ENCODE results near the gene VCPKMT. TPM values are rescaled to one million over a fixed set of nuclear protein-coding genes. Genes with fewer than 3 reads are reported as not detected.
A peak's percentile ranks its signal among the peaks of the same experiment; 100 is the strongest.

Gene VCPKMT
- polyA plus RNA-seq, 2 of the 4 experiments (the other 2 are of a cell fraction), result 8.0 to 12.2 TPM

DNA sequence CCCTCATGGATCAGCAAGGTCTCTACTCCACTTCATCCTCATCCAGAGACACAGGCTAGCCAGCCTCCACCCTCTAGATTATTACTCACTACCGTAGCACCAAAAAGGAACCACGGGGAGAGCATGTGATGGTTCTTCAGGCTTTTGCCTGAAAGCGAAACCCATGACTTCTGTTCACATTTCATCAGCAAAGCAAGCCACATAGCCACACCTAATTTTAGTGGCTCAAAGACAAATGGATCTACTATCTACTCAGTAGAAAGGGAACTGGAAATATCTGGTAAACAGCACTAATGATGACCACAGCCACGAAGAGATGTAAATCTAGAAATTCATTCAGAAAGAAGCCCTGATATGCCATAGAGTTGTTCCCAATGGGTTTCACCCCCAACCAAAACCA, 51.4 kb downstream of the VCPKMT start (continued):
- TF ChIP-seq, protein P1, sequence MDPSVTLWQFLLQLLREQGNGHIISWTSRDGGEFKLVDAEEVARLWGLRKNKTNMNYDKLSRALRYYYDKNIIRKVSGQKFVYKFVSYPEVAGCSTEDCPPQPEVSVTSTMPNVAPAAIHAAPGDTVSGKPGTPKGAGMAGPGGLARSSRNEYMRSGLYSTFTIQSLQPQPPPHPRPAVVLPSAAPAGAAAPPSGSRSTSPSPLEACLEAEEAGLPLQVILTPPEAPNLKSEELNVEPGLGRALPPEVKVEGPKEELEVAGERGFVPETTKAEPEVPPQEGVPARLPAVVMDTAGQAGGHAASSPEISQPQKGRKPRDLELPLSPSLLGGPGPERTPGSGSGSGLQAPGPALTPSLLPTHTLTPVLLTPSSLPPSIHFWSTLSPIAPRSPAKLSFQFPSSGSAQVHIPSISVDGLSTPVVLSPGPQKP (IDR thresholded peaks at IDR 0.05; ENCODE audit: low read depth, low read length), result no peak

DNA sequence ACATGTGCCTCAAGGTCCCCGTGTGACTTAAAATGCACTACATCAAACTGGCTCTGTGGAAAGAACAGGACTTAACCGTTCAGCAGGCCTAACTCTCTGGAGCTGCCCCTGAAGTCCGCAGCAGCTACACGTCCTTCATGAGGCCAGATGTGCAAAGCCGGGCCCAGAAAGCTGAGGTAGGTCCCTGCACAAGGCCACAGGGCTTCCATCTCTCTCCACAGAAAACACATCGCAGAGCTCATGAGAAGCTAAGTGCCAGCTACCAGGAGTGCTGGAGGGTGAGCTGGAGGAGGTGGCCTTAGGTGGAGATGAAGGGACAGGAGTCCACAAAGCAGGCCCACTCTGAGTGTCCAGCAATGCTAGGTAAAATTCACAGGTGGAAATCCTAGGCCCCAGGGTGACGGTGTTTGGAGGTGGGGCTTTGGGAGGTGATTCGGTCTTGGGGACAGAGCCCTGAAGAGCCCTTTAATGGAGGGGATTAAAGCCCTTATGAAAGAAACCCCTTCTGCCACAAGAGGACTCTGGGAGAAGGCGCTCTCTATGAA, 52.4 kb downstream of the VCPKMT start:
- TF ChIP-seq RAD21 (conservative IDR thresholded peaks at IDR 0.05 in 1 of 2, IDR thresholded peaks at IDR 0.05 in 1 of 2) (no peak), MAZ (IDR thresholded peaks at IDR 0.05; ENCODE audit: borderline replicate concordance, low read depth, low read length) (no peak)
- peak overlapping the region in 1 of 2 experiments; percentile 54; a peak in 3 of 6 replicates for H3K27ac ChIP-seq
- WGBS (ENCODE audit: missing lambda C conversion rate), result 94% methylated on average over 9 of the region's 9 CpGs
- H3K4me1 ChIP-seq, result peaks cover 47% of the 10 kb centered on the region
- no peak overlapping the region for H3K4me2 ChIP-seq
- no peak overlapping the region for H3K4me3 ChIP-seq
- ChIA-PET POLR2A (no interaction called here), CTCF (interaction anchor here (0.6 to 4.3 kb wide), 3 partner anchors 77 to 198 kb away, joined by 3 to 29 read pairs (median 5); no protein-coding TSS in a partner anchor)
- no peak for DNase-seq (ENCODE audit: low read depth in 1 of 2, low spot score in 1 of 2)
- FAIRE-seq, result no peak
- no peak for ATAC-seq
- peaks cover 8% of the 10 kb centered on the region; the same call in 2 of the 3 replicates for H3K9me3 ChIP-seq

DNA sequence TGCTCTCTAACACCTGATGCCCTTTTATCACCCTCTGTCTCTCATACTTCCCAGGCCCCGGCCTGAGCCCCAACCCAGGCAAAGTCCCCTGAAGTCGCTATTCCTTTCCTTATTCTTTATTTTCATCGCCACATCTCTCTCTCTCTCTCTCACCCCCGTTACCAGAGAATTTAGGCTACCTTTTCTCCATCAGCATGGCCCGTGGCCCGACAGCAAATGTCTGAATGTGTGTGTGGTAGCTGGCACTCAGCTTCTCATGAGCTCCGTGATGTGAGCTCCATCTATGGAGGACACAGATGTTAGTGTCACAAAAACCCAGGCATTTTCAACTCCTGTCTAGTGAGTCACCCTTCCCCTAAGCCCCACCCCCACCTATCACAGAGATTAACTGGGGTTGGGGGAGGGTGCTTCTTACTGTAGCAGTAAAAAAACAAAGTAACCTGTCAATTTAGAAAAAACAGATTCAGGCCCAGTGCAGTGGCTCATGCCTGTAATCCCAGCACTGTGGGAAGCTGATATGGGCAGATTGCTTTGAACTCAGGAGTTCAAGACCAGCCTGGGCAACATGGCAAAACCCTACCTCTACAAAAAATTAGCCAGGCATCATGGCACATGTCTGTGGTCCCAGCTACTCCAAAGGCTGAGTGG, 53.8 kb downstream of the VCPKMT start:
- Histone ChIP-seq H3K4me3 (no peak overlapping the region), H3K4me2 (peak overlapping the region; percentile 56), H3K4me1 (peaks cover 43% of the 10 kb centered on the region), H3K9me3 (no peaks in the 10 kb centered on the region), H3K27ac (peak overlapping the region; percentile 90 to 95)
- no peak for FAIRE-seq
- WGBS (ENCODE audit: missing lambda C conversion rate), result 78% methylated on average over 7 of the region's 7 CpGs
- TF ChIP-seq HOXB5 (CRISPR knock-in tag; IDR thresholded peaks at IDR 0.05), result no peak
- TF ChIP-seq CHD2 (IDR thresholded peaks at IDR 0.05; ENCODE audit: low read length, partially characterized antibody), result peak; percentile 42
- TF ChIP-seq, protein P2, sequence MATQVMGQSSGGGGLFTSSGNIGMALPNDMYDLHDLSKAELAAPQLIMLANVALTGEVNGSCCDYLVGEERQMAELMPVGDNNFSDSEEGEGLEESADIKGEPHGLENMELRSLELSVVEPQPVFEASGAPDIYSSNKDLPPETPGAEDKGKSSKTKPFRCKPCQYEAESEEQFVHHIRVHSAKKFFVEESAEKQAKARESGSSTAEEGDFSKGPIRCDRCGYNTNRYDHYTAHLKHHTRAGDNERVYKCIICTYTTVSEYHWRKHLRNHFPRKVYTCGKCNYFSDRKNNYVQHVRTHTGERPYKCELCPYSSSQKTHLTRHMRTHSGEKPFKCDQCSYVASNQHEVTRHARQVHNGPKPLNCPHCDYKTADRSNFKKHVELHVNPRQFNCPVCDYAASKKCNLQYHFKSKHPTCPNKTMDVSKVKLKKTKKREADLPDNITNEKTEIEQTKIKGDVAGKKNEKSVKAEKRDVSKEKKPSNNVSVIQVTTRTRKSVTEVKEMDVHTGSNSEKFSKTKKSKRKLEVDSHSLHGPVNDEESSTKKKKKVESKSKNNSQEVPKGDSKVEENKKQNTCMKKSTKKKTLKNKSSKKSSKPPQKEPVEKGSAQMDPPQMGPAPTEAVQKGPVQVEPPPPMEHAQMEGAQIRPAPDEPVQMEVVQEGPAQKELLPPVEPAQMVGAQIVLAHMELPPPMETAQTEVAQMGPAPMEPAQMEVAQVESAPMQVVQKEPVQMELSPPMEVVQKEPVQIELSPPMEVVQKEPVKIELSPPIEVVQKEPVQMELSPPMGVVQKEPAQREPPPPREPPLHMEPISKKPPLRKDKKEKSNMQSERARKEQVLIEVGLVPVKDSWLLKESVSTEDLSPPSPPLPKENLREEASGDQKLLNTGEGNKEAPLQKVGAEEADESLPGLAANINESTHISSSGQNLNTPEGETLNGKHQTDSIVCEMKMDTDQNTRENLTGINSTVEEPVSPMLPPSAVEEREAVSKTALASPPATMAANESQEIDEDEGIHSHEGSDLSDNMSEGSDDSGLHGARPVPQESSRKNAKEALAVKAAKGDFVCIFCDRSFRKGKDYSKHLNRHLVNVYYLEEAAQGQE (IDR thresholded peaks at IDR 0.05), result no peak
- TF ChIP-seq, protein P3, sequence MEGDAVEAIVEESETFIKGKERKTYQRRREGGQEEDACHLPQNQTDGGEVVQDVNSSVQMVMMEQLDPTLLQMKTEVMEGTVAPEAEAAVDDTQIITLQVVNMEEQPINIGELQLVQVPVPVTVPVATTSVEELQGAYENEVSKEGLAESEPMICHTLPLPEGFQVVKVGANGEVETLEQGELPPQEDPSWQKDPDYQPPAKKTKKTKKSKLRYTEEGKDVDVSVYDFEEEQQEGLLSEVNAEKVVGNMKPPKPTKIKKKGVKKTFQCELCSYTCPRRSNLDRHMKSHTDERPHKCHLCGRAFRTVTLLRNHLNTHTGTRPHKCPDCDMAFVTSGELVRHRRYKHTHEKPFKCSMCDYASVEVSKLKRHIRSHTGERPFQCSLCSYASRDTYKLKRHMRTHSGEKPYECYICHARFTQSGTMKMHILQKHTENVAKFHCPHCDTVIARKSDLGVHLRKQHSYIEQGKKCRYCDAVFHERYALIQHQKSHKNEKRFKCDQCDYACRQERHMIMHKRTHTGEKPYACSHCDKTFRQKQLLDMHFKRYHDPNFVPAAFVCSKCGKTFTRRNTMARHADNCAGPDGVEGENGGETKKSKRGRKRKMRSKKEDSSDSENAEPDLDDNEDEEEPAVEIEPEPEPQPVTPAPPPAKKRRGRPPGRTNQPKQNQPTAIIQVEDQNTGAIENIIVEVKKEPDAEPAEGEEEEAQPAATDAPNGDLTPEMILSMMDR (IDR thresholded peaks at IDR 0.05), result peak; percentile 24; the same call in 2 of the 3 replicates
- TF ChIP-seq HOXA7 (CRISPR knock-in tag; IDR thresholded peaks at IDR 0.05), result no peak
- no peak for TF ChIP-seq TFCP2L1 (CRISPR knock-in tag; IDR thresholded peaks at IDR 0.05)
- 0 out of 2 replicates have a peak, but pooled peaks have one; percentile 37 for TF ChIP-seq FOSL2 (IDR thresholded peaks at IDR 0.05)
- TF ChIP-seq FOSL2 (CRISPR knock-in tag; IDR thresholded peaks at IDR 0.05), result peak; percentile 70
- no peak for TF ChIP-seq ZFP36 (IDR thresholded peaks at IDR 0.05; ENCODE audit: borderline replicate concordance, partially characterized antibody)
- TF ChIP-seq, protein P4, sequence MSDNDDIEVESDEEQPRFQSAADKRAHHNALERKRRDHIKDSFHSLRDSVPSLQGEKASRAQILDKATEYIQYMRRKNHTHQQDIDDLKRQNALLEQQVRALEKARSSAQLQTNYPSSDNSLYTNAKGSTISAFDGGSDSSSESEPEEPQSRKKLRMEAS (IDR thresholded peaks at IDR 0.05), result 0 out of 2 replicates have a peak, but pooled peaks have one; percentile 35
- no peak for TF ChIP-seq MAFK (IDR thresholded peaks at IDR 0.05; ENCODE audit: partially characterized antibody)
- TF ChIP-seq RAD21 (conservative IDR thresholded peaks at IDR 0.05 in 1 of 2, IDR thresholded peaks at IDR 0.05 in 1 of 2), result peak; percentile 33 to 55; a peak in 4 of 5 replicates
- peak; percentile 13 to 45; a peak in 2 of 6 replicates for ATAC-seq
- ChIA-PET POLR2A (interaction anchor here (1.0 to 2.3 kb wide), 3 partner anchors 23 to 200 kb away, joined by 3 to 12 read pairs (median 4); partner anchors contain the start of gene ARF6), CTCF (interaction anchor here (0.9 to 4.3 kb wide), 11 partner anchors 9 to 209 kb away, joined by 3 to 29 read pairs (median 5); no protein-coding TSS in a partner anchor)
- peak; percentile 63 to 72 for DNase-seq (ENCODE audit: low read depth in 1 of 2, low spot score in 1 of 2)

Data from A549 (cell line).